ENCODE measurements around the gene GABRG3. TPM values are rescaled to one million over a fixed set of nuclear protein-coding genes. Genes with fewer than 3 reads are reported as not detected.

The GABRG3 gene
- total RNA-seq, 1 experiment from 2014 or later, result not detected

- no peak overlapping the region for H2AFZ ChIP-seq (ENCODE audit: low read depth, low read length, poor library complexity, severe bottlenecking)
- no peak overlapping the region for H3K27ac ChIP-seq (ENCODE audit: low read depth, low read length)
- H3K4me3 ChIP-seq (replicated peaks in 1 of 2; ENCODE audit: low read depth in 1 of 2, low read length in 2 of 2), result no peak overlapping the region
- H3K4me2 ChIP-seq (ENCODE audit: low read length), result no peak overlapping the region
- no TSS peak for BruUV-seq (replicated peaks)
- H3K9me2 ChIP-seq (ENCODE audit: insufficient read depth), result no peaks in the 10 kb centered on the region
- no peaks in the 10 kb centered on the region for H3K4me1 ChIP-seq (ENCODE audit: control insufficient read depth in 1 of 2, insufficient read depth in 2 of 2, low read length in 2 of 2)
- POLR2A ChIA-PET, result no interaction called here
- RAD21 ChIA-PET (ENCODE audit: low non-redundant PET in 1 of 2, low total read pairs in 2 of 2, uncharacterized antibody in 2 of 2, unreplicated experiment in 2 of 2), result no interaction called here
- H3K36me3 ChIP-seq (ENCODE audit: control insufficient read depth in 1 of 2, insufficient read depth in 2 of 2, low read length in 2 of 2), result no peaks in the 10 kb centered on the region
- no peak for ATAC-seq
- no peak overlapping the region for H3K9ac ChIP-seq (ENCODE audit: low read length)
- TF ChIP-seq TCF7L2 (IDR thresholded peaks at IDR 0.05; ENCODE audit: borderline replicate concordance, extremely low read depth, insufficient read depth, insufficient read length), result no peak
- no peak for TF ChIP-seq SIN3A (IDR thresholded peaks at IDR 0.05; ENCODE audit: low read depth)
- TF ChIP-seq MAX (IDR thresholded peaks at IDR 0.05), result no peak
- TF ChIP-seq ATF3 (IDR thresholded peaks at IDR 0.05), result no peak
- no peak for TF ChIP-seq CEBPB (IDR thresholded peaks at IDR 0.05; ENCODE audit: low read depth)
- TF ChIP-seq REST (IDR thresholded peaks at IDR 0.05; ENCODE audit: low read depth), result no peak
- no peak for TF ChIP-seq ZFX (IDR thresholded peaks at IDR 0.05)
- no peak for TF ChIP-seq EZH2phosphoT487 (IDR thresholded peaks at IDR 0.05; ENCODE audit: borderline replicate concordance)
- TF ChIP-seq FOSL1 (IDR thresholded peaks at IDR 0.05; ENCODE audit: low read depth), result no peak
- no peak for TF ChIP-seq RAD21 (IDR thresholded peaks at IDR 0.05; ENCODE audit: low read depth)
- TF ChIP-seq ELF1 (IDR thresholded peaks at IDR 0.05; ENCODE audit: borderline replicate concordance, low read depth), result no peak
- no peaks in the 10 kb centered on the region for H3K79me2 ChIP-seq (ENCODE audit: insufficient read depth, low read length)
- intact Hi-C loops (cut with micrococcal nuclease), result no loop called here
- H3K27me3 ChIP-seq (ENCODE audit: insufficient read depth, low read length), result no peaks in the 10 kb centered on the region
- H3K9me3 ChIP-seq (ENCODE audit: control insufficient read depth in 1 of 2, insufficient read depth in 1 of 2, low read depth in 1 of 2, low read length in 2 of 2), result peaks cover 30 to 48% of the 10 kb centered on the region in 2 experiments; a peak in 3 of 4 replicates
- no peak for DNase-seq (ENCODE audit: low read depth, low spot score)
- no peaks in the 10 kb centered on the region for H4K20me1 ChIP-seq (ENCODE audit: insufficient read depth)
- CTCF ChIA-PET, result no interaction called here
Observed at GRCh38 chr15:27433604-27434003, 462.6 kb downstream of the GABRG3 start.

Measured in HCT116 (cell line).